ENCODE measurements around the gene HOXA13. TPM values are rescaled to one million over a fixed set of nuclear protein-coding genes. Genes with fewer than 3 reads are reported as not detected.
A peak's percentile ranks its signal among the peaks of the same experiment; 100 is the strongest.

The HOXA13 gene
- total RNA-seq, 3 donors from 2014 or later, result 0.16 to 0.33 TPM; not detected in 1

- DNase-seq (ENCODE audit: low spot score in 2 of 2), result peak; percentile 87 to 91
- intact Hi-C loops (cut with DNase I; ENCODE audit: low total_unique reads), result loop anchor here (5.0 kb wide), 1 partner anchor 793 kb away; no protein-coding TSS in a partner anchor
- H3K36me3 ChIP-seq, result no peaks in the 10 kb centered on the region
- peak overlapping the region; percentile 91 to 96 for H3K27ac ChIP-seq
- peaks cover 6 to 32% of the 10 kb centered on the region in 2 donors for H3K27me3 ChIP-seq
- no peaks in the 10 kb centered on the region for H3K4me1 ChIP-seq
- H3K4me3 ChIP-seq, result peak overlapping the region; percentile 57 to 85 (median 65)
- no peaks in the 10 kb centered on the region for H3K9me3 ChIP-seq
- TF ChIP-seq POLR2AphosphoS5 (IDR thresholded peaks at IDR 0.05), result peak in 2 of 3 donors; percentile 53 to 57
- TF ChIP-seq CTCF (IDR thresholded peaks at IDR 0.05), result peak; percentile 99
- no peak for TF ChIP-seq POLR2A (IDR thresholded peaks at IDR 0.05)
These were observed 39.2 kb downstream of the HOXA13 start for GRCh38 chr7:27160546-27161213.

- Histone ChIP-seq H3K9me3 (no peaks in the 10 kb centered on the region), H3K36me3 (no peaks in the 10 kb centered on the region), H3K27ac (peak overlapping the region; percentile 91 to 96), H3K4me1 (peaks cover 0 to 4% of the 10 kb centered on the region in 2 donors), H3K4me3 (peak overlapping the region; percentile 57 to 85 (median 65)), H3K27me3 (peaks cover 6 to 29% of the 10 kb centered on the region in 2 donors)
- TF ChIP-seq POLR2AphosphoS5 (IDR thresholded peaks at IDR 0.05), result no peak
- TF ChIP-seq POLR2A (IDR thresholded peaks at IDR 0.05), result no peak
- no peak for TF ChIP-seq CTCF (IDR thresholded peaks at IDR 0.05)
- peak in 1 of 2 donors; percentile 50 for DNase-seq (ENCODE audit: low spot score in 2 of 2)
- intact Hi-C loops (cut with DNase I; ENCODE audit: low total_unique reads), result loop anchor here (5.0 kb wide), 1 partner anchor 793 kb away; no protein-coding TSS in a partner anchor
These were observed 39.7 kb downstream of the HOXA13 start for GRCh38 chr7:27160145-27160545.

- peak in 1 of 2 donors; percentile 45 for DNase-seq (ENCODE audit: low spot score in 2 of 2)
- Histone ChIP-seq H3K27ac (peak overlapping the region; percentile 91 to 96), H3K27me3 (peaks cover 3 to 26% of the 10 kb centered on the region in 2 donors), H3K9me3 (no peaks in the 10 kb centered on the region), H3K4me3 (peak overlapping the region in 2 of 3 donors; percentile 65 to 85), H3K4me1 (peaks cover 3 to 5% of the 10 kb centered on the region in 2 donors), H3K36me3 (no peaks in the 10 kb centered on the region)
- intact Hi-C loops (cut with DNase I; ENCODE audit: low total_unique reads), result loop anchor here (5.0 to 10.0 kb wide), 2 partner anchors 792 to 955 kb away; partner anchors contain the start of genes CBX3 and HNRNPA2B1
- no peak for TF ChIP-seq POLR2A (IDR thresholded peaks at IDR 0.05)
- no peak for TF ChIP-seq CTCF (IDR thresholded peaks at IDR 0.05)
- TF ChIP-seq POLR2AphosphoS5 (IDR thresholded peaks at IDR 0.05), result no peak
These were observed 40.4 kb downstream of the HOXA13 start for GRCh38 chr7:27159266-27160144.

- H3K27ac ChIP-seq, result peak overlapping the region; percentile 91 to 96
- H3K9me3 ChIP-seq, result no peaks in the 10 kb centered on the region
- peak overlapping the region in 2 of 3 donors; percentile 65 to 93 for H3K4me3 ChIP-seq
- peak in 1 of 2 donors; percentile 52 for DNase-seq (ENCODE audit: low spot score in 2 of 2)
- TF ChIP-seq POLR2AphosphoS5 (IDR thresholded peaks at IDR 0.05) (no peak), CTCF (IDR thresholded peaks at IDR 0.05) (no peak), POLR2A (IDR thresholded peaks at IDR 0.05) (no peak)
- H3K36me3 ChIP-seq, result no peaks in the 10 kb centered on the region
- peaks cover 3 to 5% of the 10 kb centered on the region in 2 donors for H3K4me1 ChIP-seq
- intact Hi-C loops (cut with DNase I; ENCODE audit: low total_unique reads), result loop anchor here (10.0 kb wide), 1 partner anchor 954 kb away; the partner anchor contains the start of genes CBX3 and HNRNPA2B1
- H3K27me3 ChIP-seq, result peaks cover 3 to 29% of the 10 kb centered on the region in 2 donors
These were observed 41.2 kb downstream of the HOXA13 start for GRCh38 chr7:27158436-27159265.

Measured in breast epithelium (tissue), 4 donors.